Osteocyte (in vitro differentiated cells): ENCODE results near the gene EFCAB8. TPM values are rescaled to one million over a fixed set of nuclear protein-coding genes. Genes with fewer than 3 reads are reported as not detected.

ENCODE experiments used
- DNase-seq: peaks from one replicate; pipeline ENCODE4 v3.0.0; 2021; ENCODE audit warnings: mixed read lengths; ENCODE audit not compliant: unreplicated experiment; ENCODE audit errors: extremely low spot score
- H3K27ac Mint-ChIP-seq: one replicate; pipeline ENCODE4 v1.8.0; 2021; ENCODE audit warnings: mild to moderate bottlenecking, mixed read lengths; ENCODE audit not compliant: unreplicated experiment
- H3K27me3 Mint-ChIP-seq: one replicate; pipeline ENCODE4 v1.8.0; 2021; ENCODE audit warnings: mixed read lengths; ENCODE audit not compliant: unreplicated experiment
- H3K36me3 Mint-ChIP-seq: one replicate; pipeline ENCODE4 v1.8.0; 2021; ENCODE audit warnings: mixed read lengths; ENCODE audit not compliant: unreplicated experiment
- H3K4me1 Mint-ChIP-seq: one replicate; pipeline ENCODE4 v1.8.0; 2021; ENCODE audit warnings: mixed read lengths; ENCODE audit not compliant: unreplicated experiment
- H3K4me3 Mint-ChIP-seq: one replicate; pipeline ENCODE4 v1.8.0; 2021; ENCODE audit warnings: mild to moderate bottlenecking, moderate library complexity, mixed read lengths; ENCODE audit not compliant: unreplicated experiment
- H3K9me3 Mint-ChIP-seq: one replicate; pipeline ENCODE4 v1.8.0; 2021; ENCODE audit warnings: mixed read lengths; ENCODE audit not compliant: unreplicated experiment
- CTCF ChIP-seq: fragments of 200-600 bp; sonication (generic); IDR thresholded peaks from 2 replicates; pipeline ENCODE4 v1.5.0; 2021; ENCODE audit warnings: antibody characterized with exemption, mild to moderate bottlenecking, moderate library complexity
- total RNA-seq: library from RNA; stranded (reverse); gene quantifications from 2 replicates; pipeline ENCODE4 v1.2.1, GENCODE V29; 2021

Gene EFCAB8
- total RNA-seq, 1 donor from 2014 or later: 0.64 TPM

- Mint-ChIP-seq H3K9me3 (no peaks in the 10 kb centered on the region), H3K4me3 (no peak overlapping the region), H3K36me3 (no peaks in the 10 kb centered on the region), H3K27ac (no peak overlapping the region), H3K27me3 (no peaks in the 10 kb centered on the region), H3K4me1 (no peaks in the 10 kb centered on the region)
- no peak for TF ChIP-seq CTCF
- DNase-seq: no peak
Observed at GRCh38 chr20:32985596-32985995, 126.9 kb downstream of the EFCAB8 start.

- no peak for DNase-seq
- Mint-ChIP-seq H3K4me1 (no peaks in the 10 kb centered on the region), H3K36me3 (no peaks in the 10 kb centered on the region), H3K9me3 (no peaks in the 10 kb centered on the region), H3K27me3 (peaks cover 3% of the 10 kb centered on the region), H3K27ac (no peak overlapping the region), H3K4me3 (no peak overlapping the region)
- TF ChIP-seq CTCF: no peak
Observed at GRCh38 chr20:32986331-32986966, 127.7 kb downstream of the EFCAB8 start.

- Mint-ChIP-seq H3K36me3 (no peaks in the 10 kb centered on the region), H3K27ac (no peak overlapping the region), H3K9me3 (no peaks in the 10 kb centered on the region), H3K27me3 (peaks cover 3% of the 10 kb centered on the region), H3K4me1 (no peaks in the 10 kb centered on the region), H3K4me3 (no peak overlapping the region)
- TF ChIP-seq CTCF: no peak
- no peak for DNase-seq
Observed at GRCh38 chr20:32987044-32987825, 128.5 kb downstream of the EFCAB8 start.

GRCh38 chr20:32988008-32988407 lies 129.3 kb downstream of the EFCAB8 start:
- Mint-ChIP-seq H3K27me3 (peaks cover 6% of the 10 kb centered on the region), H3K27ac (no peak overlapping the region), H3K4me1 (no peaks in the 10 kb centered on the region), H3K9me3 (no peaks in the 10 kb centered on the region), H3K36me3 (no peaks in the 10 kb centered on the region), H3K4me3 (no peak overlapping the region)
- DNase-seq: no peak
- no peak for TF ChIP-seq CTCF

- H3K4me1 Mint-ChIP-seq: no peaks in the 10 kb centered on the region
- H3K27ac Mint-ChIP-seq: no peak overlapping the region
- peaks cover 3% of the 10 kb centered on the region for H3K9me3 Mint-ChIP-seq
- no peak for DNase-seq
- no peak for TF ChIP-seq CTCF
- no peaks in the 10 kb centered on the region for H3K36me3 Mint-ChIP-seq
- no peak overlapping the region for H3K4me3 Mint-ChIP-seq
- H3K27me3 Mint-ChIP-seq: peaks cover 6% of the 10 kb centered on the region
Observed at GRCh38 chr20:32989507-32990283, 131.0 kb downstream of the EFCAB8 start.
